MG63 (cell line): Measurements from ENCODE around the gene NID2. TPM values are rescaled to one million over a fixed set of nuclear protein-coding genes. Genes with fewer than 3 reads are reported as not detected.
A peak's percentile ranks its signal among the peaks of the same experiment; 100 is the strongest.

Experiments used
- DNase-seq: peaks from one replicate; pipeline ENCODE4 v3.0.0-alpha.2; 2020
- H3K27me3 ChIP-seq: fragments of 250-450 bp; sonication (Bioruptor Pico); 2 replicates; pipeline ENCODE4 v1.5.1; 2020; ENCODE audit warnings: mild to moderate bottlenecking, moderate library complexity
- H3K36me3 ChIP-seq: fragments of 250-450 bp; sonication (Bioruptor Pico); 2 replicates; pipeline ENCODE4 v1.5.1; 2020; ENCODE audit warnings: mild to moderate bottlenecking, moderate library complexity
- H3K4me3 ChIP-seq: fragments of 250-450 bp; sonication (Bioruptor Pico); 2 replicates; pipeline ENCODE4 v1.5.1; 2020; ENCODE audit warnings: mild to moderate bottlenecking, moderate library complexity
- H3K9me3 ChIP-seq: fragments of 250-450 bp; sonication (Bioruptor Pico); 2 replicates; pipeline ENCODE4 v1.5.1; 2020; ENCODE audit warnings: mild to moderate bottlenecking, moderate library complexity
- total RNA-seq: library from RNA; depleted of rRNA; stranded (reverse); fragments of >200 nt; shearing (Covaris generic); gene quantifications from 2 replicates; pipeline ENCODE4 v1.2.3, GENCODE V29; 2014; ENCODE audit warnings: low replicate concordance; rRNA removed

The NID2 gene
- total RNA-seq, 1 experiment from 2014 or later = 2.3 TPM

GRCh38 chr14:51969852-51970540 lies 98.9 kb downstream of the NID2 start:
- H3K27me3 ChIP-seq = no peaks in the 10 kb centered on the region
- no peak for DNase-seq
- no peaks in the 10 kb centered on the region for H3K9me3 ChIP-seq
- no peaks in the 10 kb centered on the region for H3K36me3 ChIP-seq
- no peak overlapping the region for H3K4me3 ChIP-seq

GRCh38 chr14:51967521-51967920 lies 101.3 kb downstream of the NID2 start:
- no peak overlapping the region for H3K4me3 ChIP-seq
- H3K27me3 ChIP-seq = no peaks in the 10 kb centered on the region
- H3K9me3 ChIP-seq = no peaks in the 10 kb centered on the region
- no peak for DNase-seq
- no peaks in the 10 kb centered on the region for H3K36me3 ChIP-seq

DNA sequence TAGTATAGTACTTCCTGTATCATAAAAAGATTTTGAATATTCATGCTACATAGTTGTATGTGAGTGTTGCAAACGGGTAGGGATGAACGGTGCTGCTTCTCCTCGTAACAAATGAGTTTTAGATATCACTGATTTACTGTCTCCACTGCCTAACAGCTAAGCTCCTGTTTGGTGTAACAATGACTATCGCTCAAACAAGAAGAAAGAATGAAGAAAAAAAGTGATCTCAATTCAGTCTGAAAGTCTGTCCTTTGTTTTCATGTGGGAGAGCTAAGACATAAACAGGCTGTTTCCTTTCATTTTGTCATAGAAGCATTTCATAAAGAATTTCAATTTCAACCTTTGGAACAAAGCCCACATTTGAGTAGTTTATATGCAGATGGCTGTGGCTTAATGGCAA lies 105.6 kb downstream of the NID2 start:
- H3K27me3 ChIP-seq = no peaks in the 10 kb centered on the region
- DNase-seq = no peak
- no peak overlapping the region for H3K4me3 ChIP-seq
- no peaks in the 10 kb centered on the region for H3K36me3 ChIP-seq
- H3K9me3 ChIP-seq = no peaks in the 10 kb centered on the region

GRCh38 chr14:51962711-51963110 lies 106.1 kb downstream of the NID2 start:
- H3K4me3 ChIP-seq = no peak overlapping the region
- H3K9me3 ChIP-seq = no peaks in the 10 kb centered on the region; the same call in 1 of the 2 replicates
- DNase-seq = no peak
- no peaks in the 10 kb centered on the region for H3K27me3 ChIP-seq
- no peaks in the 10 kb centered on the region for H3K36me3 ChIP-seq

DNA sequence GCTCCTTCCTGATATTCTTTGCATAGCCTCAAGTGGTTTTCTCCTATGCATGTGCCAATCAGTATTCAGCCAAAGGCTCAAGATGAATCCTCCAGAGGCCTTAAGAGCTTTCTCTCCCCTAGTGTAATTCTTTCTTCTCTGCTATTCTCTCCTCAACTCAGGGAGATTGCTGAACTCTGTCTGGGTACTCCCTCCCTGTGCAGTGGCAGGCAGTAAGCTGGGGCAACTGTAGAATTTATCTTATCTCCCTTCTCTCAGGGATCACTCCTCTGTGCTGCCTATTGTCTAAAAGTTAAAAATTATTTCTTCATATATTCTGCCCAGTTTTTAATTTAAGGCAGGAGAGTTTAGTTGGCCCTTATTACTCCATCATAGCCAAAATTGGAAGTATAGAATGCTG lies 108.0 kb downstream of the NID2 start:
- no peaks in the 10 kb centered on the region for H3K27me3 ChIP-seq
- DNase-seq = no peak
- H3K9me3 ChIP-seq = no peaks in the 10 kb centered on the region; the same call in 1 of the 2 replicates
- no peak overlapping the region for H3K4me3 ChIP-seq
- H3K36me3 ChIP-seq = no peaks in the 10 kb centered on the region

DNA sequence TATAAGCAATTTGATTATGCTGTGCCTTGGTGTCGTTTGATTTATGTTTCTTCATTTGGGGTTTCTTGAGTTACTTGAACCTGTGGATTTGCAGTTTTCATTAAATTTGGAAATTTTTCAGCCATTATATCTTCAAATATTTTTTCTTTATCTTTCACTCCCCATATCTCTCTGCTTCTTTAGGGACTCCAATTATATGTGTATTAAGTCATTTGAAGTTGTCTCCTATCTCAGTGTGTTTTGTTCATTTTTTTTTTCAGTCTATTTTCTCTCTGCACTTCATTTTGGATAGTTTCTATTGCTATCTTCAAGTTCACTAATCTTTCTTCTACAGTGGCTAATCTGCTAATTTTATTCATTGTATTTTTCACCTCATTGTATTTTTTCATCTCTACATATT lies 108.9 kb downstream of the NID2 start:
- H3K27me3 ChIP-seq = no peaks in the 10 kb centered on the region
- no peak overlapping the region for H3K4me3 ChIP-seq
- H3K9me3 ChIP-seq = no peaks in the 10 kb centered on the region; the same call in 1 of the 2 replicates
- no peak for DNase-seq
- no peaks in the 10 kb centered on the region for H3K36me3 ChIP-seq

- Histone ChIP-seq H3K4me3 (no peak overlapping the region), H3K36me3 (no peaks in the 10 kb centered on the region), H3K27me3 (no peaks in the 10 kb centered on the region), H3K9me3 (no peaks in the 10 kb centered on the region; the same call in 1 of the 2 replicates)
- peak; percentile 1 for DNase-seq
Observed at GRCh38 chr14:51957950-51958349, 110.9 kb downstream of the NID2 start.

Other genes with a start within 250 kb of the NID2 start
- gene GNG2, start 208.4 kb downstream of the NID2 start, total RNA-seq = 5.4 and 6.9 TPM in 2 replicates
- 76.2 and 77.2 TPM in 2 replicates for gene RTRAF, start 79.5 kb downstream of the NID2 start, total RNA-seq
- gene PTGDR, start 198.6 kb upstream of the NID2 start, total RNA-seq = not detected in 2 replicates
- gene PTGER2, start 245.3 kb upstream of the NID2 start, total RNA-seq = 0.39 and 2.7 TPM in 2 replicates